ENCODE data around the gene TSPAN1.

GRCh38 chr1:46152016-46152415, 22.9 kb upstream of the TSPAN1 start:
- TF ChIP-seq HNF4A (conservative IDR thresholded peaks at IDR 0.05) (no peak), RAD21 (IDR thresholded peaks at IDR 0.05) (no peak), ATF3 (IDR thresholded peaks at IDR 0.05) (no peak), CTCF (IDR thresholded peaks at IDR 0.05; ENCODE audit: low read depth, low read length, missing input control) (no peak), NR2F2 (IDR thresholded peaks at IDR 0.05) (no peak), REST (IDR thresholded peaks at IDR 0.05) (no peak), FOXA1 (IDR thresholded peaks at IDR 0.05) (no peak), MAX (IDR thresholded peaks at IDR 0.05) (no peak), RXRA (IDR thresholded peaks at IDR 0.05) (no peak), YY1 (IDR thresholded peaks at IDR 0.05) (no peak), TAF1 (conservative IDR thresholded peaks at IDR 0.05) (no peak), JUND (IDR thresholded peaks at IDR 0.05) (no peak)

Measured in liver (tissue), 3 donors.